Measurements from ENCODE around the gene RBM44.
"Not testable (repeated sequence)": the region's sequence is repeated elsewhere in the genome, so short reads cannot be mapped to it uniquely, and the experiment has no call there.

Gene RBM44

DNA sequence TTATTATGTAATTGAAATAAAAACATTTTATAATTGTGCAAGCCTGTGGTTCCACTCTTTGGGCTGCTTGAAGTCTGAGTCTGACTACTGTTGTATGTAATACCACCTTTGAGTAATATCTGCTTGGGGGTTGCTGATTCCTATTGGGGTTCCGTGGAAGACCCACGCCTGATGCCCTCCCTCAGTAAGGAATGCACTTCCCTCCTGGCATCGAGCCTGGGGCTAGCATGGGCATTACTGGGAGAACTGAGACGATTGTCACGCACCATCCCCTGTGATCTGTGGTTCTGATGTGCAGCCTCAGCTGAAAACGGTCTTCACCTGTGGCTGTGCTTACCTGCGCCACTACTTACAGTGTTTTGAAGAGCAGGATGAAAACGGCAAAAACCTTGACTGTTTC lies 32.7 kb upstream of the RBM44 start:
- no peak overlapping the region for H3K4me3 ChIP-seq (ENCODE audit: low read depth, low read length)
- TF ChIP-seq, protein P1, sequence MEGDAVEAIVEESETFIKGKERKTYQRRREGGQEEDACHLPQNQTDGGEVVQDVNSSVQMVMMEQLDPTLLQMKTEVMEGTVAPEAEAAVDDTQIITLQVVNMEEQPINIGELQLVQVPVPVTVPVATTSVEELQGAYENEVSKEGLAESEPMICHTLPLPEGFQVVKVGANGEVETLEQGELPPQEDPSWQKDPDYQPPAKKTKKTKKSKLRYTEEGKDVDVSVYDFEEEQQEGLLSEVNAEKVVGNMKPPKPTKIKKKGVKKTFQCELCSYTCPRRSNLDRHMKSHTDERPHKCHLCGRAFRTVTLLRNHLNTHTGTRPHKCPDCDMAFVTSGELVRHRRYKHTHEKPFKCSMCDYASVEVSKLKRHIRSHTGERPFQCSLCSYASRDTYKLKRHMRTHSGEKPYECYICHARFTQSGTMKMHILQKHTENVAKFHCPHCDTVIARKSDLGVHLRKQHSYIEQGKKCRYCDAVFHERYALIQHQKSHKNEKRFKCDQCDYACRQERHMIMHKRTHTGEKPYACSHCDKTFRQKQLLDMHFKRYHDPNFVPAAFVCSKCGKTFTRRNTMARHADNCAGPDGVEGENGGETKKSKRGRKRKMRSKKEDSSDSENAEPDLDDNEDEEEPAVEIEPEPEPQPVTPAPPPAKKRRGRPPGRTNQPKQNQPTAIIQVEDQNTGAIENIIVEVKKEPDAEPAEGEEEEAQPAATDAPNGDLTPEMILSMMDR (IDR thresholded peaks at IDR 0.05; ENCODE audit: low read depth, low read length, missing control alignments): no peak
- no peak for DNase-seq (ENCODE audit: low read depth)

DNA sequence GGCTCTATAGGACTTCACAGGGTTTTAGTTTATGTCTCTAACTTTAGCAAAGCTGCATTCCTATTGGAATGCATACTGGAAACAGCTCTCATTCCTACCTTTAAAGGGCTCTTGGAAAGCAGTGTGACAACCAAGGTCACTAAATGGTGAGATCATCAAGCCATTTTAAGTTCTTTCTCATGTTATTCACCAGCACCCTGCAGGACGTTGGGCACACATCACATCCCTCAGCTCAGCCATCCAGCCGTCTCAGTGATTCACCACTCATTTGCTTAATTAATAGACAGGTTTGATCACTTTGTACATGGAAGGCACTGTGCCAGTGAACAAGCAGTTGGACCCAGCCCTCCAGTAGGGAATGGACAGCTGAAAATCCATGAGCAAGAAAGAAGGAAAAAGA lies 32.2 kb upstream of the RBM44 start:
- TF ChIP-seq, protein P1 (IDR thresholded peaks at IDR 0.05; ENCODE audit: low read depth, low read length, missing control alignments): no peak
- H3K4me3 ChIP-seq (ENCODE audit: low read depth, low read length): no peak overlapping the region
- no peak for DNase-seq (ENCODE audit: low read depth)

DNA sequence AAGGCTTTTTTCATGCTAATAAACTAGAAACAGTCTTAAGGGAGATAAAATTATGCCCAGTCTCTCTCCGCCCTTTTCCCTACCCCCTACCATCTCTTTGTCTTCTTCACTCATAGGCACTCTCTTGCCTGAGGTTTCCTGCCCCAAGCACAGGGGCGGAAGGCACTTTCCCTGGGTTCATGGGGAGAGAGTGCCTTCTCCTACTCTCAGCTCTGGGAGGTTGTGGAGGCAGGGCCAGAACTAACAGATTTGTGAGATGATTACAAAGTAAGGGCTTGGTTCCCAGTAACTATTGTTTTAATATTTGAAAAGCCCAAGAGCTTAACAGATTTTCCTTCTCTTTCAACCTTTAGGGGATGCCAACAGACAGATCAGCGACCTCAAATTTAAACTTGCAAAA lies 26.1 kb upstream of the RBM44 start:
- no peak overlapping the region for H3K4me3 ChIP-seq (ENCODE audit: low read depth, low read length)
- TF ChIP-seq, protein P1 (IDR thresholded peaks at IDR 0.05; ENCODE audit: low read depth, low read length, missing control alignments): no peak

DNA sequence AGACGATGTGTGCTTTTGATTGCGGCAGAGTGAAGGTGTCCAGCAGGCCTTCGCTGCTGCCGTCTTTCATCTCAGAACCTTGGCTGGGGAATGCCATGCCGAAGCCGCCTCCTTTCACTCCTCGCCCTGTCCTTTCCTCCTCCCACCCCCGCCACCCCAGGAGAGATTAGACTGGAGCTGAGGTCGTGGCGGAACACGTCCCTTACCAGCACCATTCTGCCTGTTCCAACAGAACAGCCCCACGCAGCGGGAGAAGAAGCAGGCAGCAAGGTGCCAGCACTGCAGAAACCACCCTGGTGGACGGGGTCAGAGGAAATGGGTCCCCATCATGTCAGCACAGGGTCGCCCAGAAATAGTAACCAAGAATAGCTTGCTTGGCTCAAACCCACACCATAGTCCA lies 24.8 kb upstream of the RBM44 start:
- TF ChIP-seq, protein P1 (IDR thresholded peaks at IDR 0.05; ENCODE audit: low read depth, low read length, missing control alignments): no peak
- DNase-seq (ENCODE audit: low read depth): no peak
- no peak overlapping the region for H3K4me3 ChIP-seq (ENCODE audit: low read depth, low read length)

More for the DNA sequence above, 26.1 kb upstream of the RBM44 start:
- no peak for DNase-seq (ENCODE audit: low read depth)

DNA sequence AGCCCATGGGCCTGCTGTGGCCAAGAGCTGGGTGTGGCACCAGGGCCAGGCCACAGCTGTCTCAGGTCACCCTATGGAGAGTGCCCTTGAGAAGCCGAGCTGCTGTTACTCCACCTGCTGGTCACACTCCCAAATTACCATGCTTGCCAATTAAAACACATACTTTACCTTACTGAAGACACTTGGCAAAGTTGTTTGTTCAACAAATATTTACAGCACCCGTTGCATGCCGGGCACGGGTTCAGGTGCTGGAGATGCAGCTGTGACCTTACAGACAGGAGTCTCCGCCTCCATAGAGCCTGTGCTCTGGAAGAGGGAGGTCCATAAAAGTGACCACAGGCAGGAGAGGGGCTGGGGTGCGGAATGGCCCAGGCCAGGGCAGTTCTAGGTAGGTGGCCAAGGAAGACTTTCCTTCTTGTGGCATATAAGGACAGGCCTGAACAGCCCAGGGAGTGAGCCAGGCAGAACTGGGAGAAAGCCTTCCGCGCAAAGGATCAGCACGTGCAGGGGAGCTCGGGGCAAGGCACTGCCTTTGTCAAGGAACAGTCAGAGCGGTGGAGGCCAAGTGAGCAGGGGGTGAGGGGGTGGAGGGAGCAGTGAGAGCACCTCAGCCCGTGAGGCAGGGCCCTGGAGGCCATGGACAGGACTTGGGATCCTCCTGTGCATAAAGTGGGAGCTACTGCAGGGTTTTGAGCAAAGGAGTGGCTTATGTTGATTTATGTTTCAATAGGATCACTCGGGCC lies 23.6 kb upstream of the RBM44 start:
- no peak overlapping the region for H3K4me3 ChIP-seq (ENCODE audit: low read depth, low read length)
- peak; percentile 22 for DNase-seq (ENCODE audit: low read depth)
- TF ChIP-seq, protein P1 (IDR thresholded peaks at IDR 0.05; ENCODE audit: low read depth, low read length, missing control alignments): peak; percentile 78

DNA sequence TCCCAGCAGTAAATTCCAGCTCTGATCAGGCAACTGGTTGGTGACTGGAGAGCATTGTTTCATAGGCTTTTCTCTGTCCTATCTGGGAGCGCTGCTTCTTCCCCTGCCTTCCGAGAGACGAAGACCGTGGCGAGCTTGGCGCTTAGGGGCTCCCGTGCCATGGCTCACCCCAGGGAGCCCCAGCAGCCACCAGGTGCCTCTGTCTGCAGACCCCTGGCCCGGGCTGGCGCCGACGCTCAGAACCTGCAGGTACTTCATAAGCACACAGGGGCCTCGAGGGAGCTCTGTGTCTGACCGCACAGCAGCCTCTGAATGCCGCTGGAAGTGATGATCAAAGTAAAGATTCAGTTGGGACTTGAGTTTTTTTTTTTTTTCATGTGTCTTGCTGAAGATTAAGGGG lies 19.1 kb upstream of the RBM44 start:
- no peak overlapping the region for H3K4me3 ChIP-seq (ENCODE audit: low read depth, low read length)
- TF ChIP-seq, protein P1 (IDR thresholded peaks at IDR 0.05; ENCODE audit: low read depth, low read length, missing control alignments): no peak
- DNase-seq (ENCODE audit: low read depth): no peak

DNA sequence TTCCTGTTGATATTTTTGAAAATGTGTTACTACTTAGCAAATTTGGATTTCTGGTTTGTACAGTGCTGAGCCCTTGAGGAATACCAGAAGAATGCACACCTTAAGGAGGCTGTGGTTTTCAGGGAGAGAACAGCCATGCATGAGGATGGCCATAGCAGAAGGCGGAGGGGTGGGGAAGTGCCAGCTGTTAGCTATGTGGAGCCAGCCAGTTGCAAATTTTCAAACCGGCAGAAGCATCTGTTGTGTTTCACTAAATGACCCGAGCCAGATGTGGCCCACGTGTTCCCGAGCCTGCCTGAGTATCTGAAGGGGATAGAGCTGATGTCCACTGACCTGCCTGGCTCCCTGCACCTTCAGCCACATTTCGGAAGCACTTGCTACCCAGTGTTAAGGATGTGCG lies 16.4 kb upstream of the RBM44 start:
- H3K4me3 ChIP-seq (ENCODE audit: low read depth, low read length): no peak overlapping the region
- TF ChIP-seq, protein P1 (IDR thresholded peaks at IDR 0.05; ENCODE audit: low read depth, low read length, missing control alignments): no peak
- no peak for DNase-seq (ENCODE audit: low read depth)

DNA sequence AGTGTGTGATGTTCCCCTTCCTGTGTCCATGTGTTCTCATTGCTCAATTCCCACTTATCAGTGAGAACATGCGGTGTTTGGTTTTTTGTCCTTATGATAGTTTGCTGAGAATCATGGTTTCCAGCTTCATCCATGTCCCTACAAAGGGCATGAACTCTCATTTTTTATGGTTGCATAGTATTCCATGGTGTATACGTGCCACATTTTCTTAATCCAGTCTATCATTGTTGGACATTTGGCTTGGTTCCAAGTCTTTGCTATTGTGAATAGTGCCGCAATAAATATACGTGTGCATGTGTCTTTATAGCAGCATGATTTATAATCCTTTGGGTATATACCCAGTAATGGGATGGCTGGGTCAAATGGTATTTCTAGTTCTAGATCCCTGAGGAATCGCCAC lies 14.9 kb upstream of the RBM44 start:
- not testable (repeated sequence) for DNase-seq (ENCODE audit: low read depth); H3K4me3 ChIP-seq (ENCODE audit: low read depth, low read length)
